HEK293T (cell line): ENCODE results near the gene SRGAP2C.
"Not testable (repeated sequence)": the region's sequence is repeated elsewhere in the genome, so short reads cannot be mapped to it uniquely, and the experiment has no call there.

Experiments used
- ARNT ChIP-seq: fragments of 450-650 bp; IDR thresholded peaks from 2 replicates; pipeline ENCODE4 v1.6.1; 2017; ENCODE audit warnings: mild to moderate bottlenecking
- BHLHE40 ChIP-seq: fragments of 450-650 bp; IDR thresholded peaks from 2 replicates; pipeline ENCODE4 v1.6.1; 2016; ENCODE audit warnings: mild to moderate bottlenecking, moderate library complexity, borderline replicate concordance
- CTBP1 ChIP-seq: fragments of 450-650 bp; IDR thresholded peaks from 2 replicates; pipeline ENCODE4 v1.6.1; 2016; ENCODE audit warnings: borderline replicate concordance
- ELF4 ChIP-seq: fragments of 450-650 bp; IDR thresholded peaks from 2 replicates; pipeline ENCODE4 v1.6.1; 2017; ENCODE audit warnings: antibody characterized with exemption
- FOXA1 ChIP-seq: fragments of 450-650 bp; IDR thresholded peaks from 2 replicates; pipeline ENCODE4 v1.6.1; 2016; ENCODE audit warnings: mild to moderate bottlenecking
- FOXK2 ChIP-seq: fragments of 450-650 bp; IDR thresholded peaks from 2 replicates; pipeline ENCODE4 v1.6.1; 2016; ENCODE audit warnings: mild to moderate bottlenecking
- FOXM1 ChIP-seq: fragments of 450-650 bp; IDR thresholded peaks from 2 replicates; pipeline ENCODE4 v1.6.1; 2017; ENCODE audit warnings: mild to moderate bottlenecking, borderline replicate concordance
- HDGF ChIP-seq: fragments of 450-650 bp; IDR thresholded peaks from 2 replicates; pipeline ENCODE4 v1.6.1; 2017; ENCODE audit warnings: antibody characterized with exemption, borderline replicate concordance
- L3MBTL2 ChIP-seq: fragments of 450-650 bp; conservative IDR thresholded peaks from 2 replicates; pipeline ENCODE4 v1.6.1; 2016; ENCODE audit warnings: mild to moderate bottlenecking
- NFRKB ChIP-seq: fragments of 450-650 bp; IDR thresholded peaks from 2 replicates; pipeline ENCODE4 v1.6.1; 2016; ENCODE audit warnings: mild to moderate bottlenecking, moderate library complexity
- SUZ12 ChIP-seq: fragments of 450-650 bp; IDR thresholded peaks from 2 replicates; pipeline ENCODE4 v1.6.1; 2016; ENCODE audit warnings: mild to moderate bottlenecking

- not testable (repeated sequence) for TF ChIP-seq FOXK2, NFRKB, BHLHE40, FOXM1, L3MBTL2, FOXA1, ARNT, CTBP1, ELF4, HDGF, SUZ12
These were observed 27.7 kb upstream of the SRGAP2C start for GRCh38 chr1:121156958-121157603.
